CD14-positive monocyte (primary cell): Measurements from ENCODE around the gene CARD19. TPM values are rescaled to one million over a fixed set of nuclear protein-coding genes. Genes with fewer than 3 reads are reported as not detected.

ENCODE experiments used
- DNase-seq, 3 donors: peaks; one replicate each; pipeline ENCODE4 v3.0.0-alpha.2; 2011 to 2022
- H2AFZ ChIP-seq: 2 replicates; pipeline ENCODE4 v1.6.0; 2012; ENCODE audit warnings: mild to moderate bottlenecking, low read depth, low read length, inconsistent platforms; ENCODE audit not compliant: insufficient read depth, poor library complexity, severe bottlenecking
- H3K27ac ChIP-seq, 2 donors: 1 replicate in 1 of 2; 2 replicates in 1 of 2; pipeline ENCODE4 v1.5.1; 2012 to 2013; ENCODE audit warnings: low read length in 2 of 2, control low read depth in 1 of 2, inconsistent platforms in 1 of 2, low read depth in 1 of 2, mild to moderate bottlenecking in 1 of 2
- H3K27me3 ChIP-seq, 2 donors: one replicate each; pipeline versions ENCODE4 v1.6.0 to v1.6.1; 2011 to 2013; ENCODE audit warnings: low read length in 2 of 2; ENCODE audit not compliant: control insufficient read depth in 2 of 2, insufficient read depth in 2 of 2
- H3K36me3 ChIP-seq, 2 donors: replicated peaks in 1 of 2; 1 replicate in 1 of 2; 2 replicates in 1 of 2; pipeline versions ENCODE4 v1.5.1 to v1.6.1; 2012 to 2013; ENCODE audit warnings: low read length in 2 of 2, control low read depth in 1 of 2, inconsistent platforms in 1 of 2, mild to moderate bottlenecking in 1 of 2; ENCODE audit not compliant: insufficient read depth in 2 of 2, control insufficient read depth in 1 of 2
- H3K4me1 ChIP-seq, 2 donors: 1 replicate in 1 of 2; 2 replicates in 1 of 2; pipeline versions ENCODE4 v1.5.1 to v1.6.1; 2012 to 2013; ENCODE audit warnings: low read length in 2 of 2, control low read depth in 1 of 2, inconsistent platforms in 1 of 2, mild to moderate bottlenecking in 1 of 2, moderate library complexity in 1 of 2; ENCODE audit not compliant: insufficient read depth in 2 of 2, control insufficient read depth in 1 of 2
- H3K4me2 ChIP-seq: replicated peaks from 2 replicates; pipeline ENCODE3; 2012; ENCODE audit warnings: low read length, moderate library complexity, mild to moderate bottlenecking; ENCODE audit not compliant: poor library complexity, severe bottlenecking; ENCODE audit errors: extremely low read depth
- H3K4me3 ChIP-seq, 3 experiments: fragments of 200-600 bp in 1 of 3; sonication (generic) in 1 of 3; replicated peaks in 1 of 3; 1 replicate in 2 of 3; 2 replicates in 1 of 3; pipeline ENCODE4 v1.5.1; 2011 to 2013; ENCODE audit warnings: low read length in 3 of 3, mild to moderate bottlenecking in 3 of 3, control low read depth in 2 of 3, low read depth in 2 of 3, inconsistent platforms in 1 of 3, moderate library complexity in 1 of 3
- H3K79me2 ChIP-seq: 2 replicates; pipeline ENCODE4 v1.6.0; 2012; ENCODE audit warnings: mild to moderate bottlenecking, control low read depth, inconsistent platforms, low read length, moderate library complexity; ENCODE audit not compliant: insufficient read depth
- H3K9ac ChIP-seq: 2 replicates; pipeline ENCODE4 v1.6.0; 2017; ENCODE audit warnings: low read length, mild to moderate bottlenecking; ENCODE audit not compliant: insufficient read depth, poor library complexity, severe bottlenecking
- H3K9me3 ChIP-seq, 2 donors: replicated peaks in 1 of 2; 1 replicate in 1 of 2; 2 replicates in 1 of 2; pipeline versions ENCODE4 v1.5.1 to v1.6.1; 2012 to 2013; ENCODE audit warnings: low read length in 2 of 2, control low read depth in 1 of 2; ENCODE audit not compliant: control insufficient read depth in 1 of 2, insufficient read depth in 1 of 2
- H4K20me1 ChIP-seq: 2 replicates; pipeline ENCODE4 v1.6.0; 2012; ENCODE audit warnings: mild to moderate bottlenecking, low read length, control low read depth, moderate library complexity; ENCODE audit not compliant: insufficient read depth
- H3K27ac Mint-ChIP-seq, 7 donors: one replicate each; pipeline ENCODE4 v1.8.0; 2020; ENCODE audit warnings: mild to moderate bottlenecking in 7 of 7, mixed read lengths in 7 of 7, moderate library complexity in 6 of 7, inconsistent platforms in 2 of 7
- H3K27me3 Mint-ChIP-seq, 3 donors: one replicate each; pipeline ENCODE4 v1.8.0; 2021 to 2022; ENCODE audit warnings: low read depth in 3 of 3, mild to moderate bottlenecking in 3 of 3, mixed read lengths in 3 of 3, moderate library complexity in 3 of 3, inconsistent platforms in 1 of 3
- H3K36me3 Mint-ChIP-seq, 2 donors: one replicate each; pipeline ENCODE4 v1.8.0; 2020; ENCODE audit warnings: mixed read lengths in 2 of 2, inconsistent platforms in 1 of 2, mild to moderate bottlenecking in 1 of 2
- H3K4me1 Mint-ChIP-seq: one replicate; pipeline ENCODE4 v1.8.0; 2020; ENCODE audit warnings: mild to moderate bottlenecking, mixed read lengths
- H3K4me3 Mint-ChIP-seq, 2 donors: one replicate each; pipeline ENCODE4 v1.8.0; 2020; ENCODE audit warnings: mild to moderate bottlenecking in 2 of 2, mixed read lengths in 2 of 2, moderate library complexity in 1 of 2
- H3K9me3 Mint-ChIP-seq, 7 donors: one replicate each; pipeline ENCODE4 v1.8.0; 2020 to 2022; ENCODE audit warnings: mixed read lengths in 7 of 7, mild to moderate bottlenecking in 6 of 7, moderate library complexity in 6 of 7, inconsistent platforms in 2 of 7
- CTCF ChIP-seq: fragments of 200-600 bp; IDR thresholded peaks from one replicate; pipeline ENCODE4 v1.8.0; 2022; ENCODE audit warnings: antibody characterized with exemption, mild to moderate bottlenecking
- WGBS: methylation state at CpG from one replicate; pipeline ENCODE4 v1.1.5; 2013; ENCODE audit warnings: missing lambda C conversion rate; ENCODE audit not compliant: insufficient coverage; 5-methylcytosine and 5-hydroxymethylcytosine counted together
- intact Hi-C, 2 donors: fragments of 100-400 bp; cut with micrococcal nuclease; formaldehyde crosslinking; loops; one replicate each; pipeline versions ENCODE4 v1.15.0 to v1.15.1; 2023
- polyA plus RNA-seq, 3 donors: library from polyadenylated mRNA; depleted of rRNA in 1 of 3; unstranded in 2 of 3; stranded (reverse) in 1 of 3; fragments of 300-500 nt in 2 of 3; fragments of >200 nt in 1 of 3; fragmentation: Illumina TruSeq in 2 of 3; gene quantifications; 1 replicate in 2 of 3; 2 replicates in 1 of 3; pipeline ENCODE4 v1.2.3, GENCODE V29; 2012 to 2021

The CARD19 gene
- polyA plus RNA-seq, 3 donors = 130 to 506 (median 137) TPM

GRCh38 chr9:93095205-93096130 lies 549 bp upstream of the CARD19 start:
- peaks cover 0 to 4% of the 10 kb centered on the region in 2 donors for H3K36me3 ChIP-seq
- no peak for TF ChIP-seq CTCF
- peak overlapping the region; percentile 97 to 100 for H3K27ac ChIP-seq
- H3K4me2 ChIP-seq = peak overlapping the region; percentile 98
- H3K4me1 ChIP-seq = peaks cover 74 to 80% of the 10 kb centered on the region in 2 donors
- Mint-ChIP-seq H3K9me3 (peaks cover 8 to 17% (median 12%) of the 10 kb centered on the region in 7 donors), H3K27me3 (peaks cover 0 to 2% (median 0%) of the 10 kb centered on the region in 3 donors), H3K4me1 (peaks cover 72% of the 10 kb centered on the region), H3K36me3 (peaks cover 16 to 21% of the 10 kb centered on the region in 2 donors), H3K4me3 (peak overlapping the region; percentile 84 to 91), H3K27ac (peak overlapping the region; percentile 99 to 100 (median 100))
- 2% methylated on average over 85 of the region's 95 CpGs for WGBS
- peak overlapping the region; percentile 97 for H3K9ac ChIP-seq
- H2AFZ ChIP-seq = peak overlapping the region; percentile 40
- peaks cover 7 to 13% of the 10 kb centered on the region in 2 donors for H3K9me3 ChIP-seq
- peaks cover 35% of the 10 kb centered on the region for H4K20me1 ChIP-seq
- no peaks in the 10 kb centered on the region for H3K27me3 ChIP-seq
- peak overlapping the region; percentile 26 to 98 (median 44) for H3K4me3 ChIP-seq
- DNase-seq = peak; percentile 99 to 100 (median 99)
- H3K79me2 ChIP-seq = peaks cover 42% of the 10 kb centered on the region
- intact Hi-C loops = loop anchor here (2.0 to 10.0 kb wide), 9 partner anchors 21 to 469 kb away; partner anchors contain the start of genes BICD2 (in 2 of the 2), FAM120A (in 2 of the 2), FAM120AOS (in 2 of the 2) and NINJ1 (in 1 of the 2)

GRCh38 chr9:93096811-93097382 lies 880 bp downstream of the CARD19 start:
- H3K36me3 ChIP-seq = peaks cover 0 to 4% of the 10 kb centered on the region in 2 donors
- Mint-ChIP-seq H3K4me3 (peak overlapping the region; percentile 93 to 97), H3K4me1 (peaks cover 76% of the 10 kb centered on the region), H3K27me3 (no peaks in the 10 kb centered on the region), H3K27ac (peak overlapping the region; percentile 95 to 99 (median 98)), H3K36me3 (peaks cover 17 to 25% of the 10 kb centered on the region in 2 donors), H3K9me3 (peaks cover 0 to 3% (median 1%) of the 10 kb centered on the region in 7 donors)
- H3K9ac ChIP-seq = peak overlapping the region; percentile 97
- 2% methylated on average over 13 of the region's 16 CpGs for WGBS
- H4K20me1 ChIP-seq = peaks cover 48% of the 10 kb centered on the region
- peak overlapping the region; percentile 71 to 98 (median 96) for H3K4me3 ChIP-seq
- peaks cover 0 to under 1% of the 10 kb centered on the region in 2 donors for H3K9me3 ChIP-seq
- no peak overlapping the region for H2AFZ ChIP-seq
- H3K4me2 ChIP-seq = peak overlapping the region; percentile 98
- H3K4me1 ChIP-seq = peaks cover 73 to 86% of the 10 kb centered on the region in 2 donors
- intact Hi-C loops = loop anchor here (2.0 to 10.0 kb wide), 8 partner anchors 20 to 468 kb away; partner anchors contain the start of genes BICD2 (in 2 of the 2), FAM120A (in 2 of the 2), FAM120AOS (in 2 of the 2) and NINJ1 (in 1 of the 2)
- TF ChIP-seq CTCF = no peak
- DNase-seq = peak in 1 of 3 donors; percentile 27
- peaks cover 56% of the 10 kb centered on the region for H3K79me2 ChIP-seq
- peak overlapping the region; percentile 90 to 93 for H3K27ac ChIP-seq
- no peaks in the 10 kb centered on the region for H3K27me3 ChIP-seq
